ENCODE data around the gene APOA5. TPM values are rescaled to one million over a fixed set of nuclear protein-coding genes. Genes with fewer than 3 reads are reported as not detected.
"Not testable (repeated sequence)": the region's sequence is repeated elsewhere in the genome, so short reads cannot be mapped to it uniquely, and the experiment has no call there.

Gene APOA5
- total and polyA plus RNA-seq, 8 donors, result not detected

- WGBS, 5 donors, result 79 to 89% (median 84%) methylated on average over 6 of the region's 6 CpGs
- Histone ChIP-seq H3K4me1 (peaks cover 4 to 18% (median 8%) of the 10 kb centered on the region in 4 donors), H3K27me3 (no peaks in the 10 kb centered on the region), H3K36me3 (no peaks in the 10 kb centered on the region), H3K27ac (peak overlapping the region; percentile 34 to 84 (median 75)), H3K9me3 (no peaks in the 10 kb centered on the region), H3K4me3 (no peak overlapping the region)
- DNase-seq, result peak in 1 of 2 donors; percentile 21
- TF ChIP-seq EP300 (IDR thresholded peaks at IDR 0.05) (no peak), POLR2A (IDR thresholded peaks at IDR 0.05) (no peak), POLR2AphosphoS5 (IDR thresholded peaks at IDR 0.05) (no peak), CTCF (IDR thresholded peaks at IDR 0.05) (no peak)
- intact Hi-C loops (cut with DNase I; ENCODE audit: low total_unique reads), result no loop called here
Observed at GRCh38 chr11:116807601-116808261, 16.1 kb upstream of the APOA5 start.

GRCh38 chr11:116804001-116804400 is 12.3 kb upstream of the APOA5 start:
- no peak for DNase-seq
- Histone ChIP-seq H3K27ac (no peak overlapping the region), H3K27me3 (no peaks in the 10 kb centered on the region), H3K4me1 (peaks cover 4 to 11% (median 5%) of the 10 kb centered on the region in 4 donors), H3K4me3 (no peak overlapping the region), H3K36me3 (no peaks in the 10 kb centered on the region), H3K9me3 (no peaks in the 10 kb centered on the region)
- WGBS, 5 donors, result 56 to 65% (median 61%) methylated on average over 3 of the region's 3 CpGs
- intact Hi-C loops (cut with DNase I; ENCODE audit: low total_unique reads), result no loop called here
- TF ChIP-seq POLR2A (IDR thresholded peaks at IDR 0.05), result no peak
- TF ChIP-seq POLR2AphosphoS5 (IDR thresholded peaks at IDR 0.05), result no peak
- no peak for TF ChIP-seq CTCF (IDR thresholded peaks at IDR 0.05)
- TF ChIP-seq EP300 (IDR thresholded peaks at IDR 0.05), result no peak

GRCh38 chr11:116801662-116802061 is 10.0 kb upstream of the APOA5 start:
- H3K4me3 ChIP-seq; H3K36me3 ChIP-seq; H3K27ac ChIP-seq; H3K27me3 ChIP-seq; H3K9me3 ChIP-seq; DNase-seq; intact Hi-C loops (cut with DNase I; ENCODE audit: low total_unique reads): not testable (repeated sequence)
- peaks cover 0 to 15% (median 2%) of the 10 kb centered on the region in 4 donors for H3K4me1 ChIP-seq

- 92 to 96% (median 94%) methylated on average over 2 of the region's 2 CpGs for WGBS, 5 donors
- H3K4me1 ChIP-seq, result peaks cover 0 to 15% (median 2%) of the 10 kb centered on the region in 4 donors
- intact Hi-C loops (cut with DNase I; ENCODE audit: low total_unique reads), result no loop called here
- no peaks in the 10 kb centered on the region for H3K36me3 ChIP-seq
- no peak overlapping the region for H3K4me3 ChIP-seq
- TF ChIP-seq POLR2AphosphoS5 (IDR thresholded peaks at IDR 0.05) (no peak), POLR2A (IDR thresholded peaks at IDR 0.05) (no peak), CTCF (IDR thresholded peaks at IDR 0.05) (no peak), EP300 (IDR thresholded peaks at IDR 0.05) (no peak)
- no peak overlapping the region for H3K27ac ChIP-seq
- no peak for DNase-seq
- no peaks in the 10 kb centered on the region for H3K27me3 ChIP-seq
- no peaks in the 10 kb centered on the region for H3K9me3 ChIP-seq
Observed at GRCh38 chr11:116800610-116801009, 8.9 kb upstream of the APOA5 start.

- H3K27me3 ChIP-seq, result no peaks in the 10 kb centered on the region
- 73 to 91% (median 79%) methylated on average over 5 of the region's 5 CpGs for WGBS, 5 donors
- TF ChIP-seq POLR2A (IDR thresholded peaks at IDR 0.05) (no peak), POLR2AphosphoS5 (IDR thresholded peaks at IDR 0.05) (no peak), EP300 (IDR thresholded peaks at IDR 0.05) (no peak), CTCF (IDR thresholded peaks at IDR 0.05) (no peak)
- H3K4me1 ChIP-seq, result peaks cover 0 to 15% (median 2%) of the 10 kb centered on the region in 4 donors
- H3K4me3 ChIP-seq, result no peak overlapping the region
- no peak for DNase-seq
- H3K27ac ChIP-seq, result no peak overlapping the region
- H3K9me3 ChIP-seq, result no peaks in the 10 kb centered on the region
- H3K36me3 ChIP-seq, result no peaks in the 10 kb centered on the region
- intact Hi-C loops (cut with DNase I; ENCODE audit: low total_unique reads), result loop anchor here (10.0 kb wide), 1 partner anchor 306 kb away; no protein-coding TSS in a partner anchor
Observed at GRCh38 chr11:116798368-116798767, 6.7 kb upstream of the APOA5 start.
